ENCODE measurements around the gene ROM1.

GRCh38 chr11:62601122-62601371 lies 12.0 kb upstream of the ROM1 start:
- TF ChIP-seq CTCF (IDR thresholded peaks at IDR 0.05) = no peak
- no peak for TF ChIP-seq POLR2AphosphoS5 (IDR thresholded peaks at IDR 0.05)
- no peak for TF ChIP-seq POLR2A (IDR thresholded peaks at IDR 0.05)

Measured in stomach (tissue), 4 donors.